Adrenal gland (tissue), 12 donors: ENCODE measurements around the gene TSPO. TPM values are rescaled to one million over a fixed set of nuclear protein-coding genes. Genes with fewer than 3 reads are reported as not detected.

Source experiments
- DNase-seq, 7 donors: peaks; one replicate each; pipeline ENCODE4 v3.0.0-alpha.2; 2019 to 2020
- H3K27ac ChIP-seq, 5 donors: fragments of 200-600 bp; sonication (generic) in 4 of 5; 1 replicate in 3 of 5; 2 replicates in 2 of 5; pipeline versions ENCODE4 v1.5.1 to v1.8.0; 2016 to 2020; ENCODE audit warnings: mild to moderate bottlenecking in 1 of 5
- H3K27me3 ChIP-seq: fragments of 200-600 bp; 2 replicates; pipeline ENCODE4 v1.8.0; 2021
- H3K36me3 ChIP-seq, 2 donors: fragments of 200-600 bp; replicated peaks in 1 of 2; 1 replicate in 1 of 2; 2 replicates in 1 of 2; pipeline versions ENCODE4 v1.5.1 to v1.8.0; 2018 to 2022
- H3K4me1 ChIP-seq, 2 donors: fragments of 200-600 bp; replicated peaks in 1 of 2; 1 replicate in 1 of 2; 2 replicates in 1 of 2; pipeline versions ENCODE4 v1.5.1 to v1.8.0; 2018 to 2021
- H3K4me3 ChIP-seq, 4 donors: fragments of 200-600 bp; sonication (generic) in 3 of 4; one replicate each; pipeline ENCODE4 v1.5.1; 2016 to 2018
- H3K9me3 ChIP-seq, 3 donors: fragments of 200-600 bp; sonication (generic) in 1 of 3; replicated peaks in 1 of 3; 1 replicate in 2 of 3; 2 replicates in 1 of 3; pipeline versions ENCODE4 v1.5.1 to v1.8.0; 2016 to 2021
- CTCF ChIP-seq, 6 experiments: fragments of 450-650 bp in 4 of 6; fragments of 200-600 bp in 2 of 6; sonication (generic) in 1 of 6; IDR thresholded peaks; 1 replicate in 5 of 6; 2 replicates in 1 of 6; pipeline versions ENCODE4 v1.5.1 to v1.8.0; 2016 to 2021; ENCODE audit warnings: antibody characterized with exemption in 6 of 6, mild to moderate bottlenecking in 2 of 6, moderate library complexity in 1 of 6
- POLR2A ChIP-seq, 2 donors: fragments of 450-650 bp; IDR thresholded peaks; one replicate each; pipeline ENCODE4 v1.6.1; 2017; ENCODE audit warnings: antibody characterized with exemption in 2 of 2, mild to moderate bottlenecking in 2 of 2, moderate library complexity in 1 of 2
- WGBS, 4 donors: extraction: QIAGEN DNeasy Blood & Tissue Kit in 2 of 4; methylation state at CpG; one replicate each; pipeline versions ENCODE4 v1.1.5 to v1.1.7; 2013 to 2017; 5-methylcytosine and 5-hydroxymethylcytosine counted together
- intact Hi-C, 2 donors: fragments of 100-400 bp; cut with DNase I; formaldehyde crosslinking; loops; one replicate each; pipeline versions ENCODE4 v1.14.1 to v1.15.0; 2022 to 2023
- polyA plus RNA-seq, 3 donors: library from polyadenylated mRNA; stranded (reverse); fragments of 200-250 nt in 2 of 3; fragments of 350-450 nt in 1 of 3; fragmentation: Illumina TruSeq in 1 of 3; extraction: RNeasy Lipid Tissue Mini Kit (QIAGEN cat#74804) in 1 of 3; gene quantifications; one replicate each; pipeline ENCODE4 v1.2.3, GENCODE V29; 2013 to 2014
- total RNA-seq, 9 donors: library from RNA; depleted of rRNA in 4 of 9; stranded (reverse); fragments of >200 nt in 4 of 9; fragments of 120-200 nt in 1 of 9; fragmentation: NEBNext Ultra II Directional in 1 of 9; extraction: Animal tissue kit (Norgen Biotek cat#: 25700) in 1 of 9; gene quantifications; one replicate each; pipeline versions ENCODE4 v1.1.0 to v1.2.4, GENCODE V29; 2013 to 2023
- donor health status: healthy with polysubstance abuse.
- donor health status: Bipolar disorder and iron deficiency.
- donor health status: DM: yes; HTN: yes; CAD: no.
- donor health status: DM: no; HTN: no; CAD: no.
- donor health status: DM: no; HTN: no; CAD: no.
- donor health status: DM: yes; HTN: yes; CAD: no.

Gene TSPO
- total and polyA plus RNA-seq, 12 donors, result 7.8 to 881 (median 229) TPM

GRCh38 chr22:43205261-43205691, 53.9 kb downstream of the TSPO start:
- Histone ChIP-seq H3K4me3 (no peak overlapping the region), H3K27me3 (no peaks in the 10 kb centered on the region), H3K36me3 (no peaks in the 10 kb centered on the region), H3K4me1 (peaks cover 6 to 8% of the 10 kb centered on the region in 2 donors), H3K9me3 (no peaks in the 10 kb centered on the region), H3K27ac (no peak overlapping the region)
- WGBS, 4 donors, result 90 to 93% (median 91%) methylated on average over 7 to 9 of the region's 9 CpGs; no CpG with 5 or more reads in 1 of the 4 donors
- intact Hi-C loops, result no loop called here
- TF ChIP-seq CTCF (IDR thresholded peaks at IDR 0.05) (no peak), POLR2A (IDR thresholded peaks at IDR 0.05) (no peak)
- no peak for DNase-seq

GRCh38 chr22:43205748-43206508, 54.6 kb downstream of the TSPO start:
- no peak for DNase-seq
- no peaks in the 10 kb centered on the region for H3K27me3 ChIP-seq
- no peaks in the 10 kb centered on the region for H3K36me3 ChIP-seq
- peaks cover 6 to 8% of the 10 kb centered on the region in 2 donors for H3K4me1 ChIP-seq
- TF ChIP-seq CTCF (IDR thresholded peaks at IDR 0.05), result no peak
- TF ChIP-seq POLR2A (IDR thresholded peaks at IDR 0.05), result no peak
- intact Hi-C loops, result no loop called here
- WGBS, 4 donors, result 68 to 82% (median 73%) methylated on average over 5 of the region's 5 CpGs
- no peak overlapping the region for H3K4me3 ChIP-seq
- no peak overlapping the region for H3K27ac ChIP-seq
- no peaks in the 10 kb centered on the region for H3K9me3 ChIP-seq

GRCh38 chr22:43206509-43207161, 55.3 kb downstream of the TSPO start:
- H3K27me3 ChIP-seq, result no peaks in the 10 kb centered on the region
- H3K36me3 ChIP-seq, result no peaks in the 10 kb centered on the region
- H3K4me3 ChIP-seq, result no peak overlapping the region
- H3K4me1 ChIP-seq, result peaks cover 6 to 8% of the 10 kb centered on the region in 2 donors
- intact Hi-C loops, result no loop called here
- no peaks in the 10 kb centered on the region for H3K9me3 ChIP-seq
- no peak overlapping the region for H3K27ac ChIP-seq
- TF ChIP-seq CTCF (IDR thresholded peaks at IDR 0.05) (no peak), POLR2A (IDR thresholded peaks at IDR 0.05) (no peak)
- DNase-seq, result no peak
- WGBS, 4 donors, result 66 to 90% (median 70%) methylated on average over 9 to 23 of the region's 23 CpGs

GRCh38 chr22:43207386-43207785, 56.0 kb downstream of the TSPO start:
- intact Hi-C loops, result no loop called here
- no peaks in the 10 kb centered on the region for H3K36me3 ChIP-seq
- DNase-seq, result no peak
- H3K4me1 ChIP-seq, result peaks cover 6 to 8% of the 10 kb centered on the region in 2 donors
- H3K27ac ChIP-seq, result no peak overlapping the region
- TF ChIP-seq POLR2A (IDR thresholded peaks at IDR 0.05), result no peak
- TF ChIP-seq CTCF (IDR thresholded peaks at IDR 0.05), result no peak
- H3K27me3 ChIP-seq, result no peaks in the 10 kb centered on the region
- 91 to 100% (median 93%) methylated on average over 3 to 13 of the region's 13 CpGs for WGBS, 4 donors
- H3K9me3 ChIP-seq, result no peaks in the 10 kb centered on the region
- H3K4me3 ChIP-seq, result no peak overlapping the region
